HepG2 (cell line): ENCODE data around the gene HES7. TPM values are rescaled to one million over a fixed set of nuclear protein-coding genes. Genes with fewer than 3 reads are reported as not detected.

Experiments
- AGO2 ChIP-seq: fragments of 200-400 bp; formaldehyde crosslinking; optimal IDR thresholded peaks from 2 replicates; pipeline ENCODE3; 2017; ENCODE audit warnings: mild to moderate bottlenecking, low read depth, low read length, moderate library complexity
- ATF1 ChIP-seq: IDR thresholded peaks from 2 replicates; pipeline ENCODE4 v1.6.1; 2016; ENCODE audit warnings: mild to moderate bottlenecking, control low read depth
- BRCA1 ChIP-seq: sonication (generic); formaldehyde crosslinking; IDR thresholded peaks from 2 replicates; pipeline ENCODE4 v1.4.0; 2020; ENCODE audit warnings: missing genetic modification reagents
- DR1 ChIP-seq: sonication (generic); formaldehyde crosslinking; IDR thresholded peaks from 2 replicates; pipeline ENCODE4 v1.8.0; 2021; ENCODE audit warnings: mild to moderate bottlenecking, missing genetic modification reagents, inconsistent platforms
- GTF2F1 ChIP-seq: fragments of 150-350 bp; IDR thresholded peaks from 2 replicates; pipeline ENCODE4 v1.6.1; 2014; ENCODE audit warnings: low read length
- ISL2 ChIP-seq: sonication (generic); formaldehyde crosslinking; IDR thresholded peaks from 2 replicates; pipeline ENCODE4 v1.5.0; 2020; ENCODE audit warnings: missing genetic modification reagents
- LCORL ChIP-seq, 2 experiments: fragments of 450-650 bp in 1 of 2; sonication (generic) in 1 of 2; formaldehyde crosslinking in 1 of 2; IDR thresholded peaks; 2 replicates each; pipeline versions ENCODE4 v1.5.0 to v1.6.1; 2017 to 2020; ENCODE audit warnings: antibody characterized with exemption in 1 of 2, missing genetic modification reagents in 1 of 2
- MEIS1 ChIP-seq: sonication (generic); formaldehyde crosslinking; IDR thresholded peaks from 2 replicates; pipeline ENCODE4 v1.9.0; 2021; ENCODE audit warnings: mild to moderate bottlenecking, missing genetic modification reagents, moderate library complexity, borderline replicate concordance
- MXI1 ChIP-seq: IDR thresholded peaks from 3 replicates; pipeline ENCODE4 v1.6.1; 2012; ENCODE audit warnings: low read depth, low read length, inconsistent platforms, borderline replicate concordance
- NCOR1 ChIP-seq: fragments of 200-600 bp; sonication (generic); IDR thresholded peaks from 2 replicates; pipeline ENCODE4 v1.7.0; 2017; ENCODE audit warnings: antibody characterized with exemption, low read length, borderline replicate concordance
- NFKBIZ ChIP-seq: IDR thresholded peaks from 2 replicates; pipeline ENCODE4 v1.6.1; 2018; ENCODE audit warnings: missing genetic modification reagents, missing compliant biosample characterization
- SOX5 ChIP-seq: IDR thresholded peaks from 2 replicates; pipeline ENCODE4 v1.6.1; 2016; ENCODE audit warnings: borderline replicate concordance
- ZNF234 ChIP-seq: sonication (generic); formaldehyde crosslinking; conservative IDR thresholded peaks from 2 replicates; pipeline ENCODE4 v1.5.1; 2020; ENCODE audit warnings: mild to moderate bottlenecking, missing genetic modification reagents
- ZNF546 ChIP-seq: sonication (generic); formaldehyde crosslinking; conservative IDR thresholded peaks from 2 replicates; pipeline ENCODE4 v1.8.1; 2023; ENCODE audit warnings: mild to moderate bottlenecking, missing genetic modification reagents
- polyA plus RNA-seq, 8 experiments: library from polyadenylated mRNA; depleted of rRNA in 3 of 8; stranded (reverse) in 7 of 8; unstranded in 1 of 8; fragments of >200 nt; fragmentation: Illumina TruSeq in 4 of 8; extraction: Trizol in 4 of 8; gene quantifications; 2 replicates each; pipeline versions ENCODE4 v1.2.1 to v1.2.3, GENCODE V29; 2011 to 2016; ENCODE audit warnings: low read depth in 4 of 8, missing spikeins in 1 of 8, mixed read lengths in 1 of 8; ENCODE audit not compliant: insufficient read depth in 1 of 8
- total RNA-seq, 5 experiments: library from RNA; depleted of rRNA; stranded (reverse); fragments of >200 nt; fragmentation: Illumina TruSeq; extraction: Trizol; gene quantifications; 2 replicates each; pipeline ENCODE4 v1.2.3, GENCODE V29; 2016; ENCODE audit warnings: low read depth in 1 of 5
- TF ChIP-seq, protein P1 (sequence below): sonication (generic); formaldehyde crosslinking; IDR thresholded peaks from 2 replicates; pipeline ENCODE4 v1.5.0; 2020; ENCODE audit warnings: mild to moderate bottlenecking, missing genetic modification reagents, borderline replicate concordance
- TF ChIP-seq, protein P2 (sequence below): IDR thresholded peaks from 2 replicates; pipeline ENCODE4 v1.6.1; 2012; ENCODE audit warnings: low read depth, low read length, improper control_type of control experiment
- TF ChIP-seq, protein P3 (sequence below): IDR thresholded peaks from 2 replicates; pipeline ENCODE4 v1.6.1; 2016; ENCODE audit warnings: missing compliant biosample characterization, missing genetic modification reagents, borderline replicate concordance
- TF ChIP-seq, protein P4 (sequence below): IDR thresholded peaks from 2 replicates; pipeline ENCODE4 v1.6.1; 2012; ENCODE audit warnings: low read length, improper control_type of control experiment

The HES7 gene
- total and polyA plus RNA-seq, 2 of the 13 experiments (the other 11 are each of a cell fraction or from before 2014, with no cell fraction given) = not detected

DNA sequence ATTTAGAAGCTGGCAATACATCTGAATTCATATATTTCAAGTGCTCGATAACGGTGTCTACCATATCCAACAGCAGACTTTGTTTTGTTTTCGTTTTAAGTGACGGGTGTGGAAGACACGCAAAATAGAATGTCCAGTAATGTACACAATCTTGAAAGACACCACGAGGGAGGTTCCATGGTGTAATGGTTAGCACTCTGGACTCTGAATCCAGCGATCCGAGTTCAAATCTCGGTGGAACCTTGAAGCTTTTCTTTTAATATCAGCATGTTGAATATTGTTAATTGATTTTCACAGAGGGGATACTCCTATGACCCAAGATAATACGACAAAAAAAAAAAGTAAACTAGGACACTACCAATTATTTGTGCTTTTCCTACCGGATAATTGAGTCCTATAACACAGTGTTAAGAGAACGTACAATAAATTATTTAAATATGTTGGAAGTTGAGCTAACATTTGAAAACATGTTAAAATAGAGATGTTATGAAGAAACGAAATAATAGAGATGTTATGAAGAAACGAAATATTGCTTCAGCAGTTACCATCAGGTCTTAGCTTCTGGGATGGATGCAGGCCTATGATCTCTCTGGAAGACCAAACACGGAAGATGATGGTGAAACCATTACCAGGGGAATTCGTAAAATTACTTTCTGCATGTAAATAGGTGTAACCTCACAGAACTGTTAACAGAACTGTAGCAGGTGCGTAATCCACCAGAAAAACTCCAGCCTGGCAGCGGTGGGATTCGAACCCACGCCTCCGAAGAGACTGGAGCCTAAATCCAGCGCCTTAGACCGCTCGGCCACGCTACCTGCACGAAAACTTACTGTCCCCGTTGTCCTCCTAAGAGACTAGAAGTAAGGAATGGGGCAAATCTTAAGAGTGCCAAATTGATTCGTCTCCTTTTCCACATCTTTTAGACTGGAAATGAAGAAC, 4.1 kb downstream of the HES7 start (continued):
- TF ChIP-seq, protein P1, sequence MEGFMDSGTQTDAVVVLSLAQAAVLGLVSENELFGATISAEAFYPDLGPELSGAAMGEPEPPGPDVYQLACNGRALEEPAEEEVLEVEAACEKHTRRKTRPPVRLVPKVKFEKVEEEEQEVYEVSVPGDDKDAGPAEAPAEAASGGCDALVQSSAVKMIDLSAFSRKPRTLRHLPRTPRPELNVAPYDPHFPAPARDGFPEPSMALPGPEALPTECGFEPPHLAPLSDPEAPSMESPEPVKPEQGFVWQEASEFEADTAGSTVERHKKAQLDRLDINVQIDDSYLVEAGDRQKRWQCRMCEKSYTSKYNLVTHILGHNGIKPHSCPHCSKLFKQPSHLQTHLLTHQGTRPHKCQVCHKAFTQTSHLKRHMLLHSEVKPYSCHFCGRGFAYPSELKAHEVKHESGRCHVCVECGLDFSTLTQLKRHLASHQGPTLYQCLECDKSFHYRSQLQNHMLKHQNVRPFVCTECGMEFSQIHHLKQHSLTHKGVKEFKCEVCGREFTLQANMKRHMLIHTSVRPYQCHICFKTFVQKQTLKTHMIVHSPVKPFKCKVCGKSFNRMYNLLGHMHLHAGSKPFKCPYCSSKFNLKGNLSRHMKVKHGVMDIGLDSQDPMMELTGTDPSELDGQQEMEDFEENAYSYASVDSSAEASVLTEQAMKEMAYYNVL (CRISPR knock-in tag) = peak; percentile 20; the same call in 1 of the 2 replicates
- TF ChIP-seq BRCA1 (no peak), NFKBIZ (CRISPR knock-in tag) (0 out of 2 replicates have a peak, but pooled peaks have one; percentile 21), ZNF546 (CRISPR knock-in tag) (no peak), LCORL (IDR thresholded peaks at IDR 0.05) (no peak), LCORL (CRISPR knock-in tag; IDR thresholded peaks at IDR 0.05) (peak; percentile 53; the same call in 1 of the 2 replicates), GTF2F1 (no peak), MEIS1 (CRISPR knock-in tag) (no peak), MXI1 (peak; percentile 48; the same call in 2 of the 3 replicates), ZNF234 (CRISPR knock-in tag) (no peak), DR1 (CRISPR knock-in tag) (peak; percentile 79; the same call in 1 of the 2 replicates), ATF1 (CRISPR knock-in tag) (no peak; the same call in none of the 2 replicates), NCOR1 (peak; percentile 38; the same call in 1 of the 2 replicates), SOX5 (CRISPR knock-in tag) (peak; percentile 52; the same call in 1 of the 2 replicates), AGO2 (no peak), ISL2 (CRISPR knock-in tag) (peak; percentile 42)
- TF ChIP-seq, protein P2, sequence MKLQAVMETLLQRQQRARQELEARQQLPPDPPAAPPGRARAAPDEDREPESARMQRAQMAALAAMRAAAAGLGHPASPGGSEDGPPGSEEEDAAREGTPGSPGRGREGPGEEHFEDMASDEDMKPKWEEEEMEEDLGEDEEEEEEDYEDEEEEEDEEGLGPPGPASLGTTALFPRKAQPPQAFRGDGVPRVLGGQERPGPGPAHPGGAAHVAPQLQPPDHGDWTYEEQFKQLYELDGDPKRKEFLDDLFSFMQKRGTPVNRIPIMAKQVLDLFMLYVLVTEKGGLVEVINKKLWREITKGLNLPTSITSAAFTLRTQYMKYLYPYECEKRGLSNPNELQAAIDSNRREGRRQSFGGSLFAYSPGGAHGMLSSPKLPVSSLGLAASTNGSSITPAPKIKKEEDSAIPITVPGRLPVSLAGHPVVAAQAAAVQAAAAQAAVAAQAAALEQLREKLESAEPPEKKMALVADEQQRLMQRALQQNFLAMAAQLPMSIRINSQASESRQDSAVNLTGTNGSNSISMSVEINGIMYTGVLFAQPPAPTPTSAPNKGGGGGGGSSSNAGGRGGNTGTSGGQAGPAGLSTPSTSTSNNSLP = peak; percentile 74
- TF ChIP-seq, protein P3, sequence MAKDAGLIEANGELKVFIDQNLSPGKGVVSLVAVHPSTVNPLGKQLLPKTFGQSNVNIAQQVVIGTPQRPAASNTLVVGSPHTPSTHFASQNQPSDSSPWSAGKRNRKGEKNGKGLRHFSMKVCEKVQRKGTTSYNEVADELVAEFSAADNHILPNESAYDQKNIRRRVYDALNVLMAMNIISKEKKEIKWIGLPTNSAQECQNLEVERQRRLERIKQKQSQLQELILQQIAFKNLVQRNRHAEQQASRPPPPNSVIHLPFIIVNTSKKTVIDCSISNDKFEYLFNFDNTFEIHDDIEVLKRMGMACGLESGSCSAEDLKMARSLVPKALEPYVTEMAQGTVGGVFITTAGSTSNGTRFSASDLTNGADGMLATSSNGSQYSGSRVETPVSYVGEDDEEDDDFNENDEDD = 0 out of 2 replicates have a peak, but pooled peaks have one; percentile 25
- TF ChIP-seq, protein P4, sequence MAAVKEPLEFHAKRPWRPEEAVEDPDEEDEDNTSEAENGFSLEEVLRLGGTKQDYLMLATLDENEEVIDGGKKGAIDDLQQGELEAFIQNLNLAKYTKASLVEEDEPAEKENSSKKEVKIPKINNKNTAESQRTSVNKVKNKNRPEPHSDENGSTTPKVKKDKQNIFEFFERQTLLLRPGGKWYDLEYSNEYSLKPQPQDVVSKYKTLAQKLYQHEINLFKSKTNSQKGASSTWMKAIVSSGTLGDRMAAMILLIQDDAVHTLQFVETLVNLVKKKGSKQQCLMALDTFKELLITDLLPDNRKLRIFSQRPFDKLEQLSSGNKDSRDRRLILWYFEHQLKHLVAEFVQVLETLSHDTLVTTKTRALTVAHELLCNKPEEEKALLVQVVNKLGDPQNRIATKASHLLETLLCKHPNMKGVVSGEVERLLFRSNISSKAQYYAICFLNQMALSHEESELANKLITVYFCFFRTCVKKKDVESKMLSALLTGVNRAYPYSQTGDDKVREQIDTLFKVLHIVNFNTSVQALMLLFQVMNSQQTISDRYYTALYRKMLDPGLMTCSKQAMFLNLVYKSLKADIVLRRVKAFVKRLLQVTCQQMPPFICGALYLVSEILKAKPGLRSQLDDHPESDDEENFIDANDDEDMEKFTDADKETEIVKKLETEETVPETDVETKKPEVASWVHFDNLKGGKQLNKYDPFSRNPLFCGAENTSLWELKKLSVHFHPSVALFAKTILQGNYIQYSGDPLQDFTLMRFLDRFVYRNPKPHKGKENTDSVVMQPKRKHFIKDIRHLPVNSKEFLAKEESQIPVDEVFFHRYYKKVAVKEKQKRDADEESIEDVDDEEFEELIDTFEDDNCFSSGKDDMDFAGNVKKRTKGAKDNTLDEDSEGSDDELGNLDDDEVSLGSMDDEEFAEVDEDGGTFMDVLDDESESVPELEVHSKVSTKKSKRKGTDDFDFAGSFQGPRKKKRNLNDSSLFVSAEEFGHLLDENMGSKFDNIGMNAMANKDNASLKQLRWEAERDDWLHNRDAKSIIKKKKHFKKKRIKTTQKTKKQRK = no peak
